T-helper 17 cell (primary cell): ENCODE measurements around the gene SESN2. TPM values are rescaled to one million over a fixed set of nuclear protein-coding genes. Genes with fewer than 3 reads are reported as not detected.

ENCODE experiments used
- ATAC-seq: fragments of 150-1000 bp; cut with Tn5 transposase; 2 replicates; pipeline ENCODE4 v1.10.0; 2021; ENCODE audit warnings: mild to moderate bottlenecking, moderate library complexity
- DNase-seq, 3 donors: peaks; one replicate each; pipeline versions ENCODE4 v3.0.0 to v3.0.0-alpha.2; 2020 to 2021
- H3K9me3 ChIP-seq: one replicate; pipeline ENCODE4 v1.7.0; 2013; ENCODE audit warnings: low read length, mild to moderate bottlenecking; ENCODE audit not compliant: control insufficient read depth, poor library complexity, severe bottlenecking
- H3K27ac Mint-ChIP-seq: one replicate; pipeline ENCODE4 v1.8.0; 2022; ENCODE audit warnings: mild to moderate bottlenecking, moderate library complexity, mixed read lengths
- H3K27me3 Mint-ChIP-seq: one replicate; pipeline ENCODE4 v1.8.0; 2022; ENCODE audit warnings: mixed read lengths
- H3K36me3 Mint-ChIP-seq: one replicate; pipeline ENCODE4 v1.8.0; 2022; ENCODE audit warnings: low read depth, mixed read lengths
- H3K4me1 Mint-ChIP-seq: one replicate; pipeline ENCODE4 v1.8.0; 2022; ENCODE audit warnings: mild to moderate bottlenecking, mixed read lengths
- H3K4me3 Mint-ChIP-seq: one replicate; pipeline ENCODE4 v1.8.0; 2022; ENCODE audit warnings: mild to moderate bottlenecking, moderate library complexity, mixed read lengths
- total RNA-seq, 4 donors: library from RNA in 2 of 4; stranded (reverse) in 2 of 4; gene quantifications; one replicate each; pipeline ENCODE4 v1.2.3 and lab custom pipeline; 2022 to 2026

Gene SESN2
- total RNA-seq, 2 donors from 2014 or later = 16.6 to 35.3 TPM

DNA sequence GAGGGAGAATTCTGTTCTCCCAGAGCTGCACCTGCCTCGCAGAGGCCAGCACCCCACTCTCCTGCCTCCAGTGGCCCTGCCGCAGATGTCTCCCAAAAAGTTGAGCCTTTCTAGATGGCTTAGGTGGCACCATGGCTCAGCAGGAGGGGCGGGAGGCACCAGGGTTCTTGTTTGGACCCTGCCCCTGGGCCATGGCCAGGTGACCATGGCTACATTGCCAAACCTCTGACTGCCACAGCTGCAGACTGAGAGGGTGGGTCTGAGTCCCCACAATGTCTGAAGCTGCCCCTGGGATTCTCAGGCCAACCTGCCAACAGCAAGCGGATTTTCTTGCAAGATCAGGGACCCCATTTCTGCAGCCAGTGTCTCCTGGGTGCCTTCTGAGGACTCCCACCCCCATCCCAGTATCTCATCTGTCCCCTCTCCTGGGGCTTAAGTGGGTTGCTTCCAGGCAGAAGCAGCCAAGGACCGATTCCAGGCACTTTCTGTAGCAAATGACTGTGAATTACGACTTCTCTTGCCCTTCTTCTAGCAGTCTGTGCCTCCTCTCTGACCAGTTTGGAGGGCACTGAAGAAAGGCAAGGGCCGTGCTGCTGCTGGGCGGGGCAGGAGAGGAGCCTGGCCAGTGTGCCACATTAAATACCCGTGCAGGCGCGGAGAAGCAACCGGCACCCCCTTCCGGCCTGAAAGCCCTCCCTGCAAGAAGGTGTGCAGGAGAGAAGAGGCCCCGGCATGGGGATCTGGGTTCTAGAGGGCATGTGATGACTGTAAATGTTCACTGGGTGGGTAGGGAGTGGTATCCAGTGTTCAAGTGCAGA is 22.5 kb downstream of the SESN2 start:
- peaks cover 6% of the 10 kb centered on the region for H3K36me3 Mint-ChIP-seq
- H3K9me3 ChIP-seq = no peaks in the 10 kb centered on the region

DNA sequence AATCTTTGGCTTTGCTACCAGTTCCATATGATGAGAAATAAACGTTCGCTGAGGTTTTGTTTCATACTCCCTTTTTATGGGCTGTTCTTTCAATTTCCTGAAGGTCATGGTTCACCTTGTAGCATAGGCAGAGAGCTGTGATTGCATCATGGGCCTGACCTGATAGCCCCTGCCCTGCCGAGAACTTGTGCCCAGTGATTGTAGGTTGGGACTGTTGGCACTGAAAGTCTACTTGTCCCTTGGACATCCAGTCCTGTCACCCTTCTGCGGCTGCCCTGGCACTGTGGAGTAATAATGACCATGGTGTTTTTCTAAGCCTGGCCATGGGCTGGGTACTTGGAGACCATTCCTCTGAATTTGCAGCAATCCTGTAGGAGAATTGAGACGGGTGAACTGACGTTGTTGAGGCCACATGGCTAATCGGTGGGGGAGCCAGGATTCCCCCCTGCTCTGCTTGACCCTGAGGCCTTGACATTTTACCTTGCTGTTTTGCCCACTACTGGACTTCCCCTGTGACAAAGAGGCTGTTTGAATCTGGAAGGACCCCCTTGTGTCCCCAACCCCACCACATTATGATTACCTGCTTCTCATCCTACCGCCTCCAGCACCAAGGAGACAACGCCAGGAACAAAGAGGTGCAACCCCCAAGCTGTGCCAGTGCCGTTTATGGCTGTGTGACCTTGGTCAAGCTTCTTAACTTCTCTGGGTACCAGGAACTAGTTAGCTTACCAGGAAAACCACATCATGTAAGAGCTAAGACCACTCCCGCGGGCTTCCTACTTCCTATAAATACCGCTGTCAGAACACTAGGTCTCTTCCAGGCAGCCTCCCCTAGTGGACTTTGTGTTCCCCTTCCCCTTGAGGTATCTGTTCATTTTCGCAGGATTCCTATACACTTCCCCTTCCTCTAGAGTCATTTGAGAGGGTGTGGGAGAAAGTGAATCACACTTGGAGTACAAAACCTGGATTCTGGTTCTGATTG is 23.4 kb downstream of the SESN2 start:
- Mint-ChIP-seq H3K27me3 (no peaks in the 10 kb centered on the region), H3K36me3 (peaks cover 3% of the 10 kb centered on the region), H3K4me3 (no peak overlapping the region), H3K4me1 (peaks cover 10% of the 10 kb centered on the region), H3K27ac (peak overlapping the region; percentile 41)
- H3K9me3 ChIP-seq = no peaks in the 10 kb centered on the region
- ATAC-seq (no peak), DNase-seq (no peak)

More for the DNA sequence above, 22.5 kb downstream of the SESN2 start:
- no peak for ATAC-seq
- DNase-seq = no peak
- Mint-ChIP-seq H3K27me3 (no peaks in the 10 kb centered on the region), H3K4me1 (peaks cover 6% of the 10 kb centered on the region), H3K27ac (peak overlapping the region; percentile 60), H3K4me3 (no peak overlapping the region)

DNA sequence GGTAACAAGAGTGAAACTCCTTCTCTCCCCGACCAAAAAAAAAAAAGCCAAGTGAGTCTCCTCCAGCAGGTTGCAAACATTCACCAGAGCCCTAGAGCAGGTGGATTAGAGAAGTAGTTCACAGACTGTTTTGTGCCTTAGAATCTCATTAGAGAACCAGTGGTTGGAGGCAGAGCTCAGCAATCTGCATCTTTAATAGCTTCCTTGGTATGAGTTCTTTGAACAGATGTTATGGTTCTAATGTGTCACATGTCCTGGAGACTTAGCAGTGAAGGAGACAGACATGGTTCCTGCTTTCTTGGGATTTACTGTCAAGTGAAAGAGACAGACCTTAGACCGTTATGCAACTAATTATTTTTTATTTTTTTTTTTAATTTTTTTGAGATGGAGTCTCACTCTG is 26.8 kb downstream of the SESN2 start:
- Mint-ChIP-seq H3K27ac (no peak overlapping the region), H3K4me1 (peaks cover 5% of the 10 kb centered on the region), H3K27me3 (no peaks in the 10 kb centered on the region), H3K36me3 (no peaks in the 10 kb centered on the region), H3K4me3 (no peak overlapping the region)
- no peaks in the 10 kb centered on the region for H3K9me3 ChIP-seq
- ATAC-seq (no peak), DNase-seq (no peak)

DNA sequence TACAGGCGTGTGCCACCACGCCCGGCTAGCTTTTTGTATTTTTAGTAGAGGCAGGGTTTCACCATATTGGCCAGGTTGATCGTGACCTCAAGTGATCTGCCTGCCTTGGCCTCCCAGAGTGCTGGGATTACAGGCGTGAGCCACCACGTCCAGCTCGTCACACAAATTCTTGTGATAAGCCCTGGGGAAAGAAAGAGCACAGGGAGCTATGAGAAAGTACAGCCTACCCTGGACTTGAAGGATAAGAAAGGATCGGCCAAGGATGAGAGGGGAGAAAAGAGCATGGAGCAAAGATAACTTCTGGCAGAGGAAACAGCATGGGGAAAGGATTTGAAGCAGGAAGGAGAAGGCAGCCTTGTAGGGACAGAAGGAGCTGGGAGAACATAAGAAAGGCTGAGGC is 29.2 kb downstream of the SESN2 start:
- ATAC-seq = no peak
- no peak for DNase-seq
- Mint-ChIP-seq H3K4me1 (peaks cover 4% of the 10 kb centered on the region), H3K27ac (no peak overlapping the region), H3K36me3 (no peaks in the 10 kb centered on the region), H3K27me3 (no peaks in the 10 kb centered on the region), H3K4me3 (no peak overlapping the region)
- H3K9me3 ChIP-seq = no peaks in the 10 kb centered on the region

DNA sequence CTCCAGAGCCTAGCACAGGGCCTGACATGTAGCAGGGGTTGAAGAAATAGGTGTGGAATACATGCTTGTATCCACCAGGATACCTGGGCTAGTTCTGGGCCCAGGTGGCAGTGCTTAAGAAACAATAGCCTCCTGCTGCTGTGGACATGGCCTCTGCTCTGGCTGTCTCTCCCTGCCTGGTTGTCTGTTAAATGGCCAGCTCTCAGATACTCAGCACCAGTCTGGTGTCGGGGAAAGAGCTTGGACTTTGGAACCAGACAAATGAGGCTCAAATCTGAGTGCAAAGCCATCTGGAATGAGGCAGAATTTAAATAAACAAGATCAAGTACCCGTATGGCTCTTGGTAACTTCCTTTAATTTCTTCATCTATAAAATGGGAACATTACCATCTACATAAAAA is 31.5 kb downstream of the SESN2 start:
- no peak overlapping the region for H3K27ac Mint-ChIP-seq
- H3K9me3 ChIP-seq = no peaks in the 10 kb centered on the region
- H3K4me3 Mint-ChIP-seq = no peak overlapping the region
- no peaks in the 10 kb centered on the region for H3K36me3 Mint-ChIP-seq
- H3K27me3 Mint-ChIP-seq = peaks cover under 1% of the 10 kb centered on the region
- peaks cover 4% of the 10 kb centered on the region for H3K4me1 Mint-ChIP-seq
- no peak for DNase-seq
- no peak for ATAC-seq

DNA sequence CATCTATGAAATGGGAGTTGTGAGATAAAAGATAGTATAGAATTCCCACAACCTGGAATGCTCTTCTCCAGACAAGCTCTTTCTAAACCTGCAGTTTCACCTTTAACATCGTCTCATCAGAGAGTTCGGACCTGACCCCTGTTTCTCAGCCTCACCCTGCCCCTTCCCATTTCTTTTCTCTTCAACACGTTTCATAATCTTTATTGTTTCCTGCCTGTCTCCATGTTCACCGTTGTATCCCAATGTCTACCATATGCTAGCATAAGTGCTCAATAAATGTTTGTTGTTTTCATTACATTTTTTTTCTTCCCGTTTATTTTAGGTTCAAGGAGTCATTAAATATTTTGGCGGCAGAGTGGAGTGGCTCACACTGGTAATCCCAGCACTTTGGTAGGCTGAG is 32.4 kb downstream of the SESN2 start:
- no peaks in the 10 kb centered on the region for H3K36me3 Mint-ChIP-seq
- peak overlapping the region; percentile 52 for H3K4me3 Mint-ChIP-seq
- H3K27ac Mint-ChIP-seq = no peak overlapping the region
- H3K4me1 Mint-ChIP-seq = peaks cover 4% of the 10 kb centered on the region
- no peaks in the 10 kb centered on the region for H3K9me3 ChIP-seq
- ATAC-seq = no peak
- no peak for DNase-seq
- H3K27me3 Mint-ChIP-seq = peaks cover 9% of the 10 kb centered on the region

DNA sequence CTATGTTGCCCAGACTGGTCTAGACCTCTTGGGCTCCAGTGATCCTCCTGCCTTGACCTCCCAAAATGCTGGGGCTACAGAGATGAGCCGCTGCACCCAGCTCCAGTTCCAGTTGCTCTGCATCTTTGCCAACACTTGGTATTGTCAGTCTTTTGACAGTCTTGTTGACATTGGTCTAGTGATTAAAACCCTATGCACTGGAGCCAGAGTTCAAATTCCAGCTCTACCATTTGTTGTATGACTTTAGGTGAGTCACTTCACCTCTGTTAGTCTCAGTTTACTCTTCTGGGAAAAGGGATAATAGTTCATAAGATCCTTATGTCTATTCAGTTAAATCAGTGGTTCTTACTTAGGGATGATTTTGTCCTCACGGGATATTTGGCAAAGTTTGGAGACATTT is 36.6 kb downstream of the SESN2 start:
- no peaks in the 10 kb centered on the region for H3K36me3 Mint-ChIP-seq
- no peak overlapping the region for H3K4me3 Mint-ChIP-seq
- H3K4me1 Mint-ChIP-seq = no peaks in the 10 kb centered on the region
- H3K27me3 Mint-ChIP-seq = peaks cover 11% of the 10 kb centered on the region
- no peaks in the 10 kb centered on the region for H3K9me3 ChIP-seq
- ATAC-seq (no peak), DNase-seq (no peak)
- H3K27ac Mint-ChIP-seq = no peak overlapping the region

DNA sequence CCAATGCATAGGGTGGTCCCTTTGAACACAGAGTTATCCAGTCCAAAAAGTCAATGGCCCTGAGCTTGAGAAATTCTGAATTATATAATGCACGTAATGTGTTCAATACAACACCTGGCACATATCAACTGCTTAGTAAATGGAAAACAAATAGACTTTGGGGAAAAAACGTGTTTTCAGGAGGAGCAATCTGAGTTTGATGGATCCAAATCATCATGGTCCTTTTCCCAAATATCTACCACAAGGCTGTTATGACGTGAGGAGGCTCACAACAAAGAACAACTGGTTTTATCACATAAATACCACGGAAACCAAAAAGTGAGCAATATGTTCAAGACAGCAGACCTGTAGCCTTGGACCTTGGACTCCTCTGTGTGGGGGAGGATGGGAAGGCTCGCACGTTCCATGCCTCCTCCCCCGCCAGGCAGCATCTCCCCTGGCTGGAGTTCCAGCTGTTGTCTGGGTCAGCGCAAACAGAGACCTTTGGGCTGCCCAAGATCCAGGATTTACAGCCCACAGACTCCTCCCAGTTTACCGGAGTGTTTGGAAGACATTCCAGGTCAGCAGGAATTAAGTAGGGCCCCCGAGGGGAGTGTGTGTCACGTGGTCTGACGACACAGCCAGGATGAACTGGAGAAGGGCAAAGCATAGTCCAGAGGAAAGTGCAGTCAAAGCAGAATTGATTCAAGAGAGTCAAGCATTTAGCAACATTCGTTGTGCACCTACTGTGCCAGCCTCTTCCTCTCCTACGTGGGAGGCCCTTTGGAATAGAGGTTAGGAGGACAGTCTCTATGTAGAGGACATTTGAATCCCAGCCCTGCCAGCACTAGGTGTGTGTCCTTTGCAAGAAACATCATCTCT is 37.3 kb downstream of the SESN2 start:
- Mint-ChIP-seq H3K36me3 (no peaks in the 10 kb centered on the region), H3K27ac (no peak overlapping the region), H3K27me3 (peaks cover 11% of the 10 kb centered on the region), H3K4me3 (no peak overlapping the region), H3K4me1 (no peaks in the 10 kb centered on the region)
- ATAC-seq = no peak
- H3K9me3 ChIP-seq = no peaks in the 10 kb centered on the region
- no peak for DNase-seq

DNA sequence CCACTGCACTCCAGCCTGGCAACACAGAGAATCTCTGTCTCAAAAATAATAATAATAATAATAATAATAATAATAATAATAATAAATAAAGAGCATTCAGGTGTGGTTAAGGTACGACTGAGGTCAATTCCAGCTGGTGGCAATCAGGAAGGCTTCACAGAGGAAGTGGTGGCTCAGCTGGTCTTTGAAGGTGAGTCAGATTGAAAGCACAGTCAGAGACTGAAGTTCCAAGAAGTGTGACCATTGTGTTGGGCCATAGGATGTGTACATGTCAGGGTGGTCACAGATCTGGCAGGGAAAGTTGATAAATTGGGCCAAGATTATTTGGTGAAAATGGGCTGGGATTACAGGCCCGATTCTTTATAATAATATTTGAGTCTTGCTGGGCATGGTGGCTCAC is 38.5 kb downstream of the SESN2 start:
- no peak for ATAC-seq
- no peaks in the 10 kb centered on the region for H3K9me3 ChIP-seq
- Mint-ChIP-seq H3K27me3 (peaks cover 11% of the 10 kb centered on the region), H3K4me3 (no peak overlapping the region), H3K36me3 (no peaks in the 10 kb centered on the region), H3K27ac (no peak overlapping the region), H3K4me1 (no peaks in the 10 kb centered on the region)
- no peak for DNase-seq

DNA sequence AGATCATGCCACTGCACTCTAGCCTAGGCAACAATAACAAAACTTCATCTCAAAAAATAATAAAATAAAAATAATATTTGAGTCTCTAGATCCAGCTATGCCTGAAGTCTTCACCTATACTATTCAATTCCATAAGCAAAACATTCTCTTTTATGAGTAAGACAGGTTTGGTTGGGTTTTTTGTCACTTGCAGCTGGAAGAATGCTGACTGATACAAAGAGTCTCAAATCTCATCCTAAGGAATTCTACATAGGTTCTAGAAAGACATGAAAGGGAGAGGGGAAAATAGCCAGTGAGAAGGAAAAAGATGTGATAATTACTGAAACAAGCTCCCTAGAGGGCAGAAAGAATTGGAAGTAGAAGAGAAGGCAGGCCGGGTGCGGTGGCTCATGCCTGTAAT is 39.1 kb downstream of the SESN2 start:
- Mint-ChIP-seq H3K4me3 (no peak overlapping the region), H3K27ac (no peak overlapping the region), H3K36me3 (no peaks in the 10 kb centered on the region), H3K27me3 (peaks cover 11% of the 10 kb centered on the region), H3K4me1 (no peaks in the 10 kb centered on the region)
- H3K9me3 ChIP-seq = no peaks in the 10 kb centered on the region
- no peak for ATAC-seq
- no peak for DNase-seq

DNA sequence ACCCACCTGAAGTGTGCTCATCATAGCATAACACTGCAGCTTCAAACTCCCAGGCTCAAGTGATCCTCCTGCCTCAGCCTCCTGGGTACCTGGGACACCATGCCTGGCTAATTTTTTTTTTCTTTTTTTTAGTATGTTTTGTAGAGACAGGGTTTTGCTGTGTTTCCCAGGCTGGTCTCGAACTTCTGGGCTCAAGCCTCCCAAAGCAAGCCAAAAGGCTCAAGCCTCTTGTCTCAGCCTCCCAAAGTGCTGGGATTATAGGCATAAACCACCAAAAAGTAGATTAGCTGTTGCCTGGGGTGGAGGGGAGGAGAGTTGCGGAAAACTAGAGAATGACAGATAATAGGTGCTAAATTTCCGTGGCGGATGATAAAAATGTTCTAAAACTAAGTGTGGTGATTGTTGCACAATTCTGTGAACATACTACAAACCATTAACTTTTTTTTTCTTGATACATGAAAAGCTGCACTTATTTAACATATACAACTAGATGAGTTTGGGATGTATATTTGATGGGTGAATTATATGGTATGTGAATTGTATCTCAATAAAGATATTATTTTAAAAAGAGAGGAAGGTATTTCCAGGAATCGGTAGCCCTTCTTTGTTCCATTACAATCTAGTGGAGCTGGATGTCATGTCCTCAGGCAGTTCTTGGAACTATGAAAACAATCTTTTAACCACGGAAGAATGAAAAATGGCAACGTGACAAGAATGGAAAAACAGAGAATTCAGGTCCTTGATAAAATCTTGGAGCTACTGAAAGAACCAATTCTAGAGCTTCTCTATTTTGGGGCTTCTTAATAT is 42.3 kb downstream of the SESN2 start:
- DNase-seq (no peak), ATAC-seq (no peak)
- no peaks in the 10 kb centered on the region for H3K4me1 Mint-ChIP-seq
- H3K27me3 Mint-ChIP-seq = peaks cover 3% of the 10 kb centered on the region
- no peaks in the 10 kb centered on the region for H3K9me3 ChIP-seq
- H3K36me3 Mint-ChIP-seq = no peaks in the 10 kb centered on the region
- no peak overlapping the region for H3K27ac Mint-ChIP-seq
- no peak overlapping the region for H3K4me3 Mint-ChIP-seq

DNA sequence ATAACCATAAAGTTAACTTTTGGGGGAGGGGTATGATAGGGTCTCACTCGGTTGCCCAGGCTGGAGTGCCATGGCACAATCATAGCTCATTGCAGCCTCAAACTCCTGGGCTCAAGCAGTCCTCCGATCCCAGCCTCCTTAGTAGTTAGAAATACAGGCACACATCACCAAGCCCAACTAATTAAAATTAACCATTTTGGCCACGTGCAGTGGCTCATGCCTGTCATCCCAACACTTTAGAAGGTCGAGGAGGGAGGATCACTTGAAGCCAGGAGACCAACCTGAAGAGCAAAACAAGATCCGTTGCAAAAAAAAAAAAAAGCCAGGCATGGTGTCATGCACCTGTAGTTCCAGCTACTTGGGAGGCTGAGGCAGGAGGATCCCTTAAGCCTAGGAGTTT is 42.9 kb downstream of the SESN2 start:
- DNase-seq (no peak), ATAC-seq (no peak)
- H3K27ac Mint-ChIP-seq = no peak overlapping the region
- H3K27me3 Mint-ChIP-seq = no peaks in the 10 kb centered on the region
- H3K9me3 ChIP-seq = no peaks in the 10 kb centered on the region
- no peaks in the 10 kb centered on the region for H3K36me3 Mint-ChIP-seq
- H3K4me3 Mint-ChIP-seq = no peak overlapping the region
- H3K4me1 Mint-ChIP-seq = no peaks in the 10 kb centered on the region
